Activated CD4-positive, alpha-beta T cell treated with anti-CD3 and anti-CD28 coated beads for 4 hours (primary cell): ENCODE measurements around the gene URGCP.

Experiments used
- DNase-seq, 2 donors: peaks; one replicate each; pipeline ENCODE4 v3.0.0-alpha.2; 2020

The URGCP gene

DNA sequence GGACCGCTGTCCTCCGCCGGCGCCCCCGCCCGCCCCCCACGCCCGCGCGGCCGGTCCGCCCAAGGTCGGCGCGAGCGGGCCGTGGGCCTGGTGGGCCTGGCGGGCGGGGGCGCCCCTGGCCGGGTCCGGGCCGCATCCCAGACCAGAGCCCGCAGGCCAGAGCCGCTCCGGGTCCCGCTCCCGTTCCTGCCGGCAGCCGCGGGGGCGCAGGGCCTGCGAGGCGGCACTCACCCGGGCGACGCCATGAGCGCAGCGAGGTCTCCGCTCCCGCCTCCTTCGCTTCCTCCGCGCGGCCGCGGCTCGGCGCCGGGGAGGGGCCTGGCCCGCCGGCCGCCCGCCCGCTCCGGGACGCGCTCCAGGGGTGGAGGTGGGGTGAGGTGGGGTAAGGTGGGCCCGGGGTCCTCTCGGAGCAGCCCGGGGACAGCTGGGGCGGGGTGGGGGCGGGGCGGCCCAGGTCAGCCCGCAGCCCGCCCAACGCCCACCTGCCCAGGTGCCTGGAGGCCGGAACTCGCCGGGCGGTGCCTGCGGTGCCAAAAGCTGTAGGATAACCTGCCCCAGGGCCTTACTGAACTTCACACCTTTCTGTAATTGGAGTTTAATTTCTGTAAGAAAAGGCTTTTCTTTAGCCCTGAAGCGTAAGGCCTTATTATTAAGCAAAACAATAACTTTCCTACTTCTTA, at the start of gene URGCP:
URGCP (minus strand) TSS at position 266 of the 680 bp plus-strand sequence; CDS start at position 245, 21 bp downstream.
- DNase-seq, result peak; percentile 42 to 49

DNA sequence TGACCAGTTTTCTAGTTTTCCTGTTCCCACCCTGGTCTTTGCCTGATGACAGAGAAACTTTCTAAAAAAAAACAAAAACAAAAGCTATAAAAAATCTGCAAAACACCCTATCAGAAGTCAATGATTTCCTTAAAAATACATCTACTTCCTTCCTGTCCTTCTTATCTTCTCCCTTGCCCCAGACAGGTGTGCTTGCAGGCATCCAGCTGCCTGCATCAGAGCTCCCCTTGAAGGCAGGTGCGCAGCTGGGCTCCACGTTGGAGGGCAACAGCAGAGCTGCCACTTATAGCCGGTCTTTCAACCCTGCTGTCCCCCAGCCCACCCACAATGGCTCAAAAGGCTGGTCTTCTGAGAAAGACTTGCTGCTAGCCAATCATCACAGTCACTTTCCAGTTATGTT, 49.6 kb upstream of the URGCP start:
- no peak for DNase-seq

- no peak for DNase-seq
Observed at GRCh38 chr7:43954524-43955228, 48.3 kb upstream of the URGCP start.

- no peak for DNase-seq
Observed at GRCh38 chr7:43953071-43953470, 46.7 kb upstream of the URGCP start.

DNA sequence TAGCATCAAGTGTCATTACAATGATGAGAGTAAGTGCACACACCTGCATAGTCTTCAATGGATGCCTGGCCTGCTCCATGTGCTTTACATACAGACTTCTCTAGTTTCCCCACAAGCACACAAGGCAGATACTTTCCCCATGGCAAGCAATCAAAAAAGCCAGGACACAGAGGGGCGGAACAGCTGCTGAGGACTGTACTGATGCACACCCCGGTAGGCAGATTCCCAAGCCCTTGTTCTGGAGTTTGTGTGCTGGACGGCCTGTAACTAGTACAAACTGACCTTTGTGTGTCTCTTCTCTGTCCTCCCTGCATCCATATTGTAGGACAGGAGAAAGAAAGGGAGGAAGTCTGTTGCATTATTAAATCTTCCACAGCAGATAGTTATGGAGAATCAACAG, 45.6 kb upstream of the URGCP start:
- DNase-seq, result no peak

GRCh38 chr7:43944286-43944685, 37.9 kb upstream of the URGCP start:
- DNase-seq, result no peak

GRCh38 chr7:43943417-43944187, 37.2 kb upstream of the URGCP start:
- no peak for DNase-seq

DNA sequence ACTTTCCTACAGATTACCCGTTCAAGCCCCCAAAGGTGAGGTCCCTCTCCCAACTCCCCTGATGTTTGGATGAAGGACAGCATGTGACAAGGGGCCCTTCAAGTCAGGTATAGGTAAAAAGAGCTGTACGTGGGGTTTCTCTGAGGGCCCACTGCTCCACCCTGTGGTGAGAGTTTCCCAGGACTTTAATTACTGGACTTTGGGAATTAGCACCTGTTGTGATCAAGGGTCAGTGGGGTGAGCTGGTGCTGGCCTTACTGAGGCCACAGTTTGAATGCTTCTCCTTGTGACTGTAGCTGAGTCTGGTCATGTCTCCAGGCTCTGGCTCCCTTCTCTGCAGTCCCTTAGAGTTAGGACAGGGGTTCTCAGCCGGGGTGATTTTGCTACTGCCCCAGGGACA, 36.6 kb upstream of the URGCP start:
- no peak for DNase-seq

- no peak for DNase-seq
Observed at GRCh38 chr7:43942250-43942649, 35.9 kb upstream of the URGCP start.

DNA sequence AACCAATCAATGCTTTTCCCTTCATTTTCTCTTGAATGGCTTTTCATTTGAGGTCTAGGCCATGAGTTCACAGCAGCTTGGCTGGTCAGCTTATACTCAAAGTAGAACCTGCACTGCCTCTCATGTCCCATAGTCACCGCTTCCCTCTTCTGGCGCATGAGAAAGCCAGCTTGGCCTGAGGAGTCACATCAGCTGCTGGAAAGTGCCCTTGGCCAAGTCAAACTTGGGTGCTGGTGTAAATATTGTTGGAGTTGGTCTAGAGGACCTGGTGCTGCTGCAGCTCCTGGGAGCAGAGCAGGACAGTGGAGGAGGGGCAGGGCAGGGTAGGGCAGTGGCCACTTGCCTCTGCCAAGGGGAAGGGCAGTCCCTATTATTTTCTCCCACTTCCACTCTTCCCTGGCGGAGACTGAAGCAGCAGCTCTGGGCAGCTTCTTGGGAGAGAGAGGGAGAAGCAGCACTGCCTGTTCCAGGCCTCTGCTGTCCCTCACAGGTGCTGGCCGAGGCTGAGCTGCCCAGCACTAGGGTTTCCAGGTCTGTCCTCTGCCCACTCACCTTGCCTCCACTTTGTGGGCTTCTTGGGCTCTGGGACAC, 32.6 kb upstream of the URGCP start:
- no peak for DNase-seq

GRCh38 chr7:43937444-43937843, 31.0 kb upstream of the URGCP start:
- no peak for DNase-seq

- no peak for DNase-seq
Observed at GRCh38 chr7:43933902-43934560, 27.6 kb upstream of the URGCP start.

GRCh38 chr7:43931346-43931745, 24.9 kb upstream of the URGCP start:
- no peak for DNase-seq

GRCh38 chr7:43929529-43930457, 23.4 kb upstream of the URGCP start:
- DNase-seq, result no peak

DNA sequence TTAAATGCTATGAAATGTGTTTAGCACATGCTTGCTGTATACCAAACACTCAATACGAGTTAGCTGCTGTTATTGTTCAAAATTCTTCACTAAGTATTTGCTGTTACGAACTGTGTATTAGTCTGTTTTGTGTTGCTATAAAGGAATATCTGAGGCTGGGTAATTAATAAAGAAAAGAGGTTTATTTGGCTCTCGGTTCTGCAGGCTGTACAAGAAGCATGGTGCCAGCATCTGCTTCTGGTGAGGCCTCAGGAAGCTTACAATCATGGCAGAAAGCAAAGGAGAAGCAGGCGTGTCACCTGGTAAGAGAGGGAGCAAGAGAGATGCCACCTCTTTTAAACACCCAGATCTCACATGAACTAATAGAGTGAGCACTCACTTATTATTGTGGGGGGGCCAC, 21.4 kb upstream of the URGCP start:
- no peak for DNase-seq

DNA sequence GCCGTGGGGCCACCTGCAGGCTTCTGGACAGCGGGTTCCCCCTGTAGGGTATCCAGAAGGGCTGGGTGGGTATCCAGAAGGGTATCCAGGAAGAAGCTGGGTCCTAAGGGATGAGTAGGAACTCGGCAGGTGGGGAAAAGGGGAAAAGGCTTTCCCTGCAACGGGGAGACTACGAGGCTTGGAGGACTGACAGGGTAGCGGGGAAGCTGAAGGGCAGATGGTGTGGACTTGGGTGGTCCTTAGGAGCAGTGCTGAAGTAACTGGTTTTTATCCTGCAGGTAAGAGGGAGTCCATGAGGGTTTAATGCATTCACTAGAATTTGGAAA, 20.4 kb upstream of the URGCP start:
- DNase-seq, result no peak

DNA sequence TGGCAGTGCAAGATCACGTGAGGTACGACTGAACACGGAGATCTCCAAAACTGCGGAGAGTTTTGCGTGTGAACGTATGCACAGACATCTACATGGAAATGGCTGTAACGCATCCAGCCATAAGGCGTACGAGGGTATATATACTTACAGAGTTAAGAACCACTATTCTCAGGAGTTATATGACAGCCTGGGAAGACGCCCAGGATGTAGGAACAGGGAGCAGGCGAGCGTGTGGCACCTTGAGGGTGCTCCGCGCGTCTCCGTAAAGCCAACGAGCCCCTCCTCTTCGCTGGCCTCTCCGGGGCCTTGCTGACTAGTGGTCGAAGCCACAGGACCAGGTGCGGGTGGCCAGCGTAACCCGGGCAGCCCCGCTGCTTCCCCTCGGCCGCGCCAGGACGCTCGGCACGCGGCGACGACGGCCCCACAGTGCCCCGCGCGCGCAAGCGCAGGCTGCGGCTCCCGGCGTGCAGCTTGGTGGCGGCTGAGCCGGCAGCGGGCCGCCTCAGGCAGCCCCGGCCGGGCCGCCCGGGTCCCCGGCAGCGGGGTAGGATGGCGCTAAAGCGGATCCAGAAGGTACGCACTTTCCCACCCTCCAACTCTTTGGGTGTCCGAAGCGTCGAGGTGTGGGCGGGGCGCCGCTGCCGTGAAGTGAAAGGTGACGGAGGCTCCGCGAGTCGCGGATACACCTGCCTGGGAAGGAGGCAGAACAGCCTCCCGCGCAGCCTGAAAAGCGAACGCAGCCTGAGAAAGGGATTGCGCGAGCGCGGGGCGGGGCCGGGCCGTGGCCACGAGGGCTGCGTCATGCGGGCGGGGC, 19.8 kb upstream of the URGCP start, which contains the start of gene UBE2D4:
UBE2D4 (plus strand) TSS at position 453 of the 814 bp plus-strand sequence; CDS start at position 550, 97 bp downstream.
- peak; percentile 89 to 91 for DNase-seq

DNA sequence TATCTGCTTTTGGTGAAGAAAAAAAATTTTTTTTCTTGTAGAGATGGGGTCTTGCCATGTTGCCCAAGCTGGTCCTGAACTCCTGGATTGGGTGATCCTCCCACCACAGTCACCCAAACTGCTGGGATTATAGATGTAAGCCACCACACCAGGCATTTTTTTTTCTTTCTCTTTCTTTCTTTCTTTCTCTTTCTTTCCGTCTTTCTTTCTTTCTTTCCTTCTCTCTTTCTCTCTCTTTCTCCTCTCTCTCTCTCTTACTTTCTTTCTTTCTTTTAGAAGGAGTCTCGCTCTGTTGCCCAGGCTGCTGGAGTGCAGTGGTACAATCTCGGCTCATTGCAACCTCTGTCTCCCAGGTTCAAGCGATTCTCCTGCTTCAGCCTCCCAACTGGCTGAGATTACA, 16.3 kb upstream of the URGCP start:
- DNase-seq, result no peak

DNA sequence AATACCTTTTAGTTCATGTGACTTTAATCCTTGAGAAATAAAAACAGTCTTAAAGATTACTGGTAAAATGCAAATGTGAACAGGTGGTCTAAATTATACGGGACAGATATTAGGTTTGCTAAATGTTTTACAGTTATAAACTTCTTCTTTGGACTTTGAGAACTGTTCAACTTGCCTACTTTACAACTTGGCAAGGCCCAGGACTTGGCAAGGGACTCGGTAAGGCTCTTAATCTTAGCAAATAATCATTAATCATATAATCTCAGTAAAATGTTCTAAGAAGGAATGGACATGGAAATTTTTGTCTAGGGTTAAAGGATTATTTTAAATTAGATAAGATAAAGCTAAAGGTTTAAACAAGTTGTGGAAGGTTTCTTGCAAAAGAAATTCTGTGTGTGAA, 15.0 kb upstream of the URGCP start:
- no peak for DNase-seq

- no peak for DNase-seq
Observed at GRCh38 chr7:43915907-43916306, 9.5 kb upstream of the URGCP start.

DNA sequence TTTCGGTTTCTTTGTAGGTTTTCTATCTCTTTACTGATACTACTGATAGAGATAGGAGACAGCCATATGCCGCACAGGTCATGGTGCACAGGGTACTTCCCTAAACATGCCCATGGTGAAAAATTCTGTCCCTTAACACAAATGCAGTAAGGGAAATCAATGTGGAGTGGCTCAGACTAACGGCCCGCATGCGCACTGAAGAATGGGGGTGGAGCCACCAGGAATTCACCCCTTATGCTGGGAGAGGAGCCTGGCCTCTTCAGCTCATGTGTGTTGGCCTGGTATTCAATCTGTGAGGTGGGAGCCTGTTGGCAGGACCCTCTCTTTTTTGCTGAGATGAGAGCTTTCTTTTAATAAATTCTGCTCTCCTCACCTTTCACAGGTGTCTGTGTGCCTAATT, 8.4 kb upstream of the URGCP start:
- no peak for DNase-seq
